Activated T-helper 9 cell treated with anti-CD3 and anti-CD28 coated beads, Interleukin-2, amount 50 U/mL, for 16 hours (primary cell): ENCODE measurements around the gene PHACTR1.
"Not testable (repeated sequence)": the region's sequence is repeated elsewhere in the genome, so short reads cannot be mapped to it uniquely, and the experiment has no call there.

ENCODE experiments used
- DNase-seq: peaks from one replicate; pipeline ENCODE4 v3.0.0-alpha.2; 2020; ENCODE audit warnings: low read depth

PHACTR1 gene

GRCh38 chr6:12749531-12750379, 33.2 kb downstream of the PHACTR1 start:
- no peak for DNase-seq

- DNase-seq = no peak
Observed at GRCh38 chr6:12750416-12750815, 33.8 kb downstream of the PHACTR1 start.

GRCh38 chr6:12751694-12752325, 35.2 kb downstream of the PHACTR1 start:
- no peak for DNase-seq

GRCh38 chr6:12753036-12753435, 36.5 kb downstream of the PHACTR1 start:
- no peak for DNase-seq

GRCh38 chr6:12760226-12760625, 43.7 kb downstream of the PHACTR1 start:
- DNase-seq = no peak

- DNase-seq = no peak
Observed at GRCh38 chr6:12760911-12761310, 44.3 kb downstream of the PHACTR1 start.

GRCh38 chr6:12761376-12762115, 45.0 kb downstream of the PHACTR1 start:
- DNase-seq = no peak

- DNase-seq = not testable (repeated sequence)
Observed at GRCh38 chr6:12762731-12763434, 46.3 kb downstream of the PHACTR1 start.

- DNase-seq = no peak
Observed at GRCh38 chr6:12766365-12766764, 49.8 kb downstream of the PHACTR1 start.

- no peak for DNase-seq
Observed at GRCh38 chr6:12767016-12767415, 50.4 kb downstream of the PHACTR1 start.

- DNase-seq = no peak
Observed at GRCh38 chr6:12769556-12770256, 53.1 kb downstream of the PHACTR1 start.

- DNase-seq = no peak
Observed at GRCh38 chr6:12772416-12772815, 55.8 kb downstream of the PHACTR1 start.

GRCh38 chr6:12776291-12776690, 59.7 kb downstream of the PHACTR1 start:
- no peak for DNase-seq

- DNase-seq = no peak
Observed at GRCh38 chr6:12779772-12780171, 63.2 kb downstream of the PHACTR1 start.

GRCh38 chr6:12782136-12782535, 65.6 kb downstream of the PHACTR1 start:
- DNase-seq = no peak

GRCh38 chr6:12785301-12785700, 68.7 kb downstream of the PHACTR1 start:
- DNase-seq = no peak

GRCh38 chr6:12785921-12786320, 69.4 kb downstream of the PHACTR1 start:
- no peak for DNase-seq

GRCh38 chr6:12791371-12791770, 74.8 kb downstream of the PHACTR1 start:
- no peak for DNase-seq

GRCh38 chr6:12798326-12798725, 81.8 kb downstream of the PHACTR1 start:
- DNase-seq = no peak

GRCh38 chr6:12800120-12800519, 83.6 kb downstream of the PHACTR1 start:
- no peak for DNase-seq

- DNase-seq = no peak
Observed at GRCh38 chr6:12801141-12801540, 84.6 kb downstream of the PHACTR1 start.

- no peak for DNase-seq
Observed at GRCh38 chr6:12802440-12802839, 85.9 kb downstream of the PHACTR1 start.
